GM19099 (cell line): ENCODE measurements around the gene GABRR2.

Experiments used
- POLR2A ChIP-seq: IDR thresholded peaks from 3 replicates; pipeline ENCODE4 v1.6.1; 2011; ENCODE audit warnings: low read depth; ENCODE audit not compliant: insufficient read length; ENCODE audit errors: extremely low read depth

Gene GABRR2

GRCh38 chr6:89348372-89348771 lies 33.3 kb upstream of the GABRR2 start:
- TF ChIP-seq POLR2A, result no peak

- TF ChIP-seq POLR2A, result no peak
Measured at GRCh38 chr6:89347825-89348224, 32.7 kb upstream of the GABRR2 start.

- TF ChIP-seq POLR2A, result no peak
Measured at GRCh38 chr6:89346433-89346832, 31.3 kb upstream of the GABRR2 start.

DNA sequence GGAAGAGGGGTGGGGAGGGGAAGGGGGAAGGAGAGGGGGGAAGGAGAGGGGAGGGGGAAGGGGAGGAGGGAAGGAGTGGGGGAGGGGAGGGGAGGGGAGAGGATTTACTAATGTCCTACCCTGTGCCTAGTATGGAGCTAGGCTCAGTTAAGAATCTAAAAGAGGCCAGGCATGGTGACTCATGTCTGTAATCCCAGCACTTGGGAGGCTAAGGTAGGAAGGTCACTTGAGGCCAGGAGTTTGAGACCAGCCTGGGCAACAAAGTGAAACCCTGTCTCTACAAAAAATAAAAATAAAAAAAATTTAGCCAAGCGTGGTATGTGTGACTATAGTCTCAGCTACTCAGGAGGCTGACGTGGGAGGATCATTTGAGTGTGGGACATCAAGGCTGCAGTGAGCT lies 24.5 kb upstream of the GABRR2 start:
- TF ChIP-seq POLR2A, result no peak

- TF ChIP-seq POLR2A, result no peak
Measured at GRCh38 chr6:89335164-89335563, 20.1 kb upstream of the GABRR2 start.

GRCh38 chr6:89330910-89331309 lies 15.8 kb upstream of the GABRR2 start:
- no peak for TF ChIP-seq POLR2A

DNA sequence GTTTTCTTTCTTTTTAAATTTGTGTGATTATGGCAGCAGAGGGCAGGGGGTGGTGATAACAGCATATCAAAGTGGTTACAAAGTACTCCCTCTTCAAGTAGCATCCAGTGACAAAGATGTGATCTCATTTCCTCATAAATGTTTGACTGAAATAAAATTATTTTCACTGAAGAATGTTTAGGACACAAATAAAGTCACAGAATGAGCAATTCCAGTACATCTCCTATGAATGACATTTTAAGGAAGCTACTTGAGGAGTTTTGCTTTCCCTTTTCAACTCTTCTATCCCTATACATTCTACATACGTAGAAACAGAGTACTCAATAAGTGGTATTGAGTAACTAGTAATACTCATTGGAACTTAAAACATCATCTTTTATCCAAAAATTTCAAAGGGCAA lies 13.9 kb upstream of the GABRR2 start:
- no peak for TF ChIP-seq POLR2A

GRCh38 chr6:89324304-89324703 lies 9.2 kb upstream of the GABRR2 start:
- TF ChIP-seq POLR2A, result no peak

GRCh38 chr6:89323511-89323971 lies 8.4 kb upstream of the GABRR2 start:
- no peak for TF ChIP-seq POLR2A

GRCh38 chr6:89321131-89321970 lies 6.3 kb upstream of the GABRR2 start:
- TF ChIP-seq POLR2A, result no peak

DNA sequence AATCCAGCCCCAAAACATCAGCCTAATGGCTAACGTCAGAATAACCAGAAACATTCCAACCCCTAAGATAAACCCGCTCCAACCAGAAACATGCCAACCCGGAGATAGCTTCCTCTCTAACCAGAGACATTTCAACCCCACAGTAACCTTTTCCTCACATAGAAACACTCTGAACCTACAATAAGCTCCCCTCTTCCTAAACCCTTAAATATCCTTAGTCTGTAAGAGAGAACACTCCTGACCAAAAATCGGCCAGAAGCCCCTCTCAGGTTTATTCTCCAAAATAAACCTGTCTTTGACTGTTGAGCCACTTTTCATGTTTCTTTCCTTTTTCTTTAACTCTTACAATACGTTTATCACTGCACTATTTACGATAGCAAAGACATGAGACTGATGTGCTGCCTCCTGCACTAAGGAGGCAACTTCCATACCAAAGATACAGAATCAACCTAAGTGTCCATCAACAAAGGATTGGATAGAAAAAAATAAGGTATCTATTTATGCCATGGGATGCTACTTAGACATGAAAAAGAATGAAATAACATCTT lies 5.0 kb upstream of the GABRR2 start:
- no peak for TF ChIP-seq POLR2A

DNA sequence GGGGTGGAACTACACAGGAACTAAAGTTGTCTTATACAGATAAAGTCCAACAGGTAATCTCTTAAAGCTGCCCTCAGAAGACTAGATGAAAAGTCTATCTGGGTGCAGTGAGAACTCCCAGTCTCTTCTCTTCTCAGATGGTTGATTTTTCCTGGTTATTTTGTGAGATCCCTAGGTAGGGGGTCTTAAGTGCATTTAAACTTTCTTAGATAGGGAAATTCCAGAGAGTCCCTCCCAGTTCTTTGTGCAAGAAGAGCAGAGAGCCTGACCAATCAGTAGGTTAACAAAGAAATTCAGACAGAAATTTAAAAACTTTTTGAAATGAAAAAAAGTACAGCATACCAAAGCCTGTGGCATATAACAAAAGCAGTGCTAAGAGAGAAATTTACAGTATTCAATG lies 2.0 kb upstream of the GABRR2 start:
- no peak for TF ChIP-seq POLR2A

DNA sequence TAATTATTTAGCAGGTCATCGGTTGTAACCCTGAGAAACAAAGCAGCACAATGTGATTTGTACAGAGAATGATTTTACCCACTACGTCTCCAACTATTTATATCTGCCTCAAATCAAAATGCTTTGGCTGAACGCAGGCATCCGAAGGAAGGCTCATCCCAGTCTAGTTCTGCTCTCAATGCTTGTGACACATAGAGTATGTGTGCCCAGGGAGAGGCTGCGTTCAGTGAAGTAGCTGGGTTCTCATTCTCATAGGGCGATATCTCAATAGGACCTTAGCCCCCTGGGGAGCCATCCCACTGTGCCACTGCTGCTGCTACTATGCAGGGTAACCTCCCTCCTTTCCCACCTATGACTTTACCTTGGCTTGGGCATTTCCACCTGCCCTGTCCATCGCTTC lies 407 bp downstream of the GABRR2 start:
- no peak for TF ChIP-seq POLR2A

- no peak for TF ChIP-seq POLR2A
Measured at GRCh38 chr6:89313006-89313405, 2.1 kb downstream of the GABRR2 start.

- no peak for TF ChIP-seq POLR2A
Measured at GRCh38 chr6:89311853-89312531, 3.1 kb downstream of the GABRR2 start.

DNA sequence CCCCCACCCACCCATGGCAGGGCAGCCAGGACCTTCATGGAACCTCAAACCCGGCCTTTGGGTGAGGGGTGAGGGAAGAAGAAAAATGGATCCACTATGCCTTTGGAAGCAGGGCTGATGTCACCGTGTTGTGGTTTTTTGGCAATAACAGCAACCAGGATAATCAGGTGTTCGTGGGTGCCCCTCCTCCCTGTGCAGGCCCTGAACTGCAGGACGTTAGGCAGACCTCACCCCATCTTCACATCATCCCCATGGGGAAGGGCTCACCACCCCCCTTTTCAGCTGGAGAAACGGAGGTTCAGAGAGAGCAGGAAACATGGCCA lies 3.6 kb downstream of the GABRR2 start:
- TF ChIP-seq POLR2A, result no peak
